MM.1S (cell line): ENCODE data around the gene CEP164.
"Not testable (repeated sequence)": the region's sequence is repeated elsewhere in the genome, so short reads cannot be mapped to it uniquely, and the experiment has no call there.

Experiments
- DNase-seq: peaks from one replicate; pipeline ENCODE4 v3.0.0-alpha.2; 2015
- H2AFZ ChIP-seq: fragments of 300-600 bp; sonication (generic); 2 replicates; pipeline ENCODE4 v1.6.0; 2016; ENCODE audit warnings: antibody characterized with exemption, low read length
- H3F3A ChIP-seq: fragments of 300-600 bp; sonication (generic); 2 replicates; pipeline ENCODE4 v1.6.1; 2016; ENCODE audit warnings: mild to moderate bottlenecking, antibody characterized with exemption, low read length, moderate library complexity, mixed read lengths; ENCODE audit not compliant: insufficient read depth
- H3K27ac ChIP-seq: fragments of 300-600 bp; sonication (generic); 2 replicates; pipeline ENCODE4 v1.5.1; 2016; ENCODE audit warnings: mild to moderate bottlenecking, low read length
- H3K27me3 ChIP-seq: fragments of 300-600 bp; sonication (generic); replicated peaks from 2 replicates; pipeline ENCODE4 v1.6.0; 2016; ENCODE audit warnings: low read length; ENCODE audit not compliant: insufficient read depth
- H3K36me3 ChIP-seq: fragments of 300-600 bp; sonication (generic); replicated peaks from 2 replicates; pipeline ENCODE4 v1.6.1; 2016; ENCODE audit warnings: mild to moderate bottlenecking, low read length, mixed read lengths; ENCODE audit not compliant: insufficient read depth
- H3K4me1 ChIP-seq: fragments of 300-600 bp; sonication (generic); 2 replicates; pipeline ENCODE4 v1.6.1; 2016; ENCODE audit warnings: low read length, mixed read lengths
- H3K4me2 ChIP-seq: fragments of 300-600 bp; sonication (generic); 2 replicates; pipeline ENCODE4 v1.6.0; 2016; ENCODE audit warnings: low read depth, low read length
- H3K4me3 ChIP-seq: fragments of 300-600 bp; sonication (generic); 2 replicates; pipeline ENCODE4 v1.5.1; 2016; ENCODE audit warnings: low read length, mixed read lengths
- H3K79me2 ChIP-seq: fragments of 300-600 bp; sonication (generic); 2 replicates; pipeline ENCODE4 v1.6.1; 2016; ENCODE audit warnings: mixed run types, low read length, mixed read lengths
- H3K9ac ChIP-seq: fragments of 300-600 bp; sonication (generic); 2 replicates; pipeline ENCODE4 v1.6.1; 2016; ENCODE audit warnings: low read length, mixed read lengths
- H3K9me2 ChIP-seq: fragments of 300-600 bp; sonication (generic); replicated peaks from 2 replicates; pipeline ENCODE4 v1.6.1; 2016; ENCODE audit warnings: mild to moderate bottlenecking, low read length, mixed read lengths; ENCODE audit not compliant: insufficient read depth
- H3K9me3 ChIP-seq: fragments of 300-600 bp; sonication (generic); replicated peaks from 2 replicates; pipeline ENCODE4 v1.6.1; 2016; ENCODE audit warnings: mild to moderate bottlenecking, low read length, mixed read lengths; ENCODE audit not compliant: insufficient read depth
- H4K20me1 ChIP-seq: fragments of 300-600 bp; sonication (generic); 2 replicates; pipeline ENCODE4 v1.6.1; 2016; ENCODE audit warnings: mild to moderate bottlenecking, low read length, moderate library complexity, mixed read lengths; ENCODE audit not compliant: insufficient read depth
- CTCF ChIP-seq: fragments of 300-600 bp; sonication (generic); IDR thresholded peaks from 2 replicates; pipeline ENCODE4 v1.5.1; 2016; ENCODE audit warnings: antibody characterized with exemption, low read length, mixed read lengths
- EZH2 ChIP-seq: fragments of 300-600 bp; sonication (generic); optimal IDR thresholded peaks from 2 replicates; pipeline ENCODE3; 2017; ENCODE audit warnings: low read depth, mild to moderate bottlenecking, antibody characterized with exemption, low read length, mixed read lengths
- EZH2phosphoT487 ChIP-seq: fragments of 300-600 bp; sonication (generic); IDR thresholded peaks from 2 replicates; pipeline ENCODE4 v1.6.1; 2018; ENCODE audit warnings: antibody characterized with exemption, low read length

Gene CEP164

GRCh38 chr11:117394221-117394925 lies 66.7 kb downstream of the CEP164 start:
- Histone ChIP-seq H4K20me1 (no peaks in the 10 kb centered on the region), H3K27ac (no peak overlapping the region), H3K4me1 (no peaks in the 10 kb centered on the region), H3K4me3 (no peak overlapping the region), H3K36me3 (no peaks in the 10 kb centered on the region), H3K27me3 (no peaks in the 10 kb centered on the region), H2AFZ (no peak overlapping the region), H3F3A (no peaks in the 10 kb centered on the region), H3K9me2 (no peaks in the 10 kb centered on the region), H3K9me3 (no peaks in the 10 kb centered on the region), H3K79me2 (no peaks in the 10 kb centered on the region), H3K4me2 (no peak overlapping the region), H3K9ac (no peak overlapping the region)
- TF ChIP-seq EZH2phosphoT487 (no peak), EZH2 (no peak), CTCF (no peak)
- no peak for DNase-seq

- Histone ChIP-seq H3K27ac (no peak overlapping the region), H3K9me3 (no peaks in the 10 kb centered on the region), H3K4me3 (no peak overlapping the region), H3K4me2 (no peak overlapping the region), H3K4me1 (no peaks in the 10 kb centered on the region), H3K27me3 (no peaks in the 10 kb centered on the region), H3K9me2 (no peaks in the 10 kb centered on the region), H3K79me2 (no peaks in the 10 kb centered on the region), H4K20me1 (no peaks in the 10 kb centered on the region), H3K9ac (no peak overlapping the region), H3K36me3 (no peaks in the 10 kb centered on the region), H3F3A (no peaks in the 10 kb centered on the region), H2AFZ (no peak overlapping the region)
- no peak for DNase-seq
- no peak for TF ChIP-seq CTCF
- no peak for TF ChIP-seq EZH2phosphoT487
- no peak for TF ChIP-seq EZH2
These were observed 67.8 kb downstream of the CEP164 start for GRCh38 chr11:117395476-117395875.

- Histone ChIP-seq H3K9ac (no peak overlapping the region), H3K4me3 (no peak overlapping the region), H3K79me2 (no peaks in the 10 kb centered on the region), H4K20me1 (no peaks in the 10 kb centered on the region), H2AFZ (no peak overlapping the region), H3F3A (no peaks in the 10 kb centered on the region), H3K4me2 (no peak overlapping the region), H3K9me3 (no peaks in the 10 kb centered on the region), H3K27ac (no peak overlapping the region), H3K36me3 (no peaks in the 10 kb centered on the region), H3K4me1 (no peaks in the 10 kb centered on the region), H3K9me2 (no peaks in the 10 kb centered on the region), H3K27me3 (no peaks in the 10 kb centered on the region)
- TF ChIP-seq EZH2phosphoT487 (no peak), CTCF (no peak), EZH2 (no peak)
- no peak for DNase-seq
These were observed 69.3 kb downstream of the CEP164 start for GRCh38 chr11:117396970-117397369.

GRCh38 chr11:117398618-117399017 lies 71.0 kb downstream of the CEP164 start:
- H3K9me2 ChIP-seq, H3K4me3 ChIP-seq, H3K79me2 ChIP-seq, H2AFZ ChIP-seq, H3F3A ChIP-seq, H4K20me1 ChIP-seq, H3K4me2 ChIP-seq, H3K4me1 ChIP-seq, H3K27ac ChIP-seq, H3K27me3 ChIP-seq, H3K9ac ChIP-seq, H3K9me3 ChIP-seq, DNase-seq, H3K36me3 ChIP-seq: not testable (repeated sequence)

- H3K27ac ChIP-seq, H3K9me2 ChIP-seq, H3K36me3 ChIP-seq, H3K4me1 ChIP-seq, H3K27me3 ChIP-seq, H2AFZ ChIP-seq, H3K9me3 ChIP-seq, H3K9ac ChIP-seq, H3F3A ChIP-seq, H3K79me2 ChIP-seq, DNase-seq, H3K4me2 ChIP-seq, H4K20me1 ChIP-seq, H3K4me3 ChIP-seq: not testable (repeated sequence)
These were observed 71.6 kb downstream of the CEP164 start for GRCh38 chr11:117399100-117399840.
